Keratinocyte (primary cell): ENCODE results near the gene WASHC4. TPM values are rescaled to one million over a fixed set of nuclear protein-coding genes. Genes with fewer than 3 reads are reported as not detected.

Source experiments
- DNase-seq: peaks from one replicate; pipeline ENCODE4 v3.0.0-alpha.2; 2011; ENCODE audit warnings: low read depth, missing footprints, low spot score
- FAIRE-seq: peaks from 2 replicates; lab custom pipeline; 2011; peaks lifted over from hg19 to GRCh38; lab: Jason Lieb, UNC
- H2AFZ ChIP-seq: 2 replicates; pipeline ENCODE4 v1.6.0; 2012; ENCODE audit warnings: low read length, control low read depth, inconsistent platforms; ENCODE audit not compliant: control insufficient read depth
- H3K27ac ChIP-seq: 2 replicates; pipeline ENCODE4 v1.5.1; 2011; ENCODE audit warnings: low read length; ENCODE audit not compliant: control insufficient read depth, insufficient read depth
- H3K27me3 ChIP-seq: 3 replicates; pipeline ENCODE4 v1.6.0; 2011; ENCODE audit warnings: low read length; ENCODE audit not compliant: control insufficient read depth, insufficient read depth; ENCODE audit errors: extremely low read depth
- H3K36me3 ChIP-seq, 2 experiments: 2 replicates in 1 of 2; 3 replicates in 1 of 2; pipeline ENCODE4 v1.5.1; 2011; ENCODE audit warnings: low read length in 2 of 2, mild to moderate bottlenecking in 1 of 2; ENCODE audit not compliant: control insufficient read depth in 2 of 2, insufficient read depth in 2 of 2; ENCODE audit errors: extremely low read depth in 1 of 2
- H3K4me1 ChIP-seq: 3 replicates; pipeline ENCODE4 v1.5.1; 2011; ENCODE audit warnings: low read length; ENCODE audit not compliant: control insufficient read depth, insufficient read depth; ENCODE audit errors: extremely low read depth
- H3K4me2 ChIP-seq: 3 replicates; pipeline ENCODE4 v1.6.0; 2011; ENCODE audit warnings: low read depth, low read length; ENCODE audit not compliant: control insufficient read depth, insufficient read depth; ENCODE audit errors: extremely low read depth
- H3K4me3 ChIP-seq, 3 experiments: fragments of 200-600 bp in 1 of 3; sonication (generic) in 1 of 3; 2 replicates in 2 of 3; 3 replicates in 1 of 3; pipeline ENCODE4 v1.5.1; 2011 to 2016; ENCODE audit warnings: low read length in 3 of 3, mild to moderate bottlenecking in 3 of 3, control low read depth in 2 of 3, inconsistent platforms in 1 of 3, low read depth in 1 of 3, mixed read lengths in 1 of 3, mixed run types in 1 of 3, moderate library complexity in 1 of 3; ENCODE audit not compliant: control insufficient read depth in 2 of 3, insufficient read depth in 2 of 3; ENCODE audit errors: extremely low read depth in 1 of 3
- H3K79me2 ChIP-seq: 2 replicates; pipeline ENCODE4 v1.6.0; 2012; ENCODE audit warnings: low read length; ENCODE audit not compliant: control insufficient read depth, insufficient read depth
- H3K9ac ChIP-seq: 3 replicates; pipeline ENCODE4 v1.6.0; 2011; ENCODE audit warnings: low read length; ENCODE audit not compliant: control insufficient read depth, insufficient read depth; ENCODE audit errors: extremely low read depth
- H3K9me1 ChIP-seq: 3 replicates; pipeline ENCODE4 v1.6.0; 2011; ENCODE audit warnings: low read length; ENCODE audit not compliant: control insufficient read depth, insufficient read depth; ENCODE audit errors: extremely low read depth
- H3K9me3 ChIP-seq: 2 replicates; pipeline ENCODE4 v1.5.1; 2012; ENCODE audit warnings: low read depth, low read length; ENCODE audit not compliant: control insufficient read depth
- H4K20me1 ChIP-seq: 3 replicates; pipeline ENCODE4 v1.6.0; 2011; ENCODE audit warnings: low read length; ENCODE audit not compliant: control insufficient read depth, insufficient read depth; ENCODE audit errors: extremely low read depth
- CTCF ChIP-seq, 3 experiments: IDR thresholded peaks in 1 of 3; conservative IDR thresholded peaks in 1 of 3; optimal IDR thresholded peaks in 1 of 3; 2 replicates in 2 of 3; 3 replicates in 1 of 3; pipeline versions ENCODE3 to v1.5.1; 2011; ENCODE audit warnings: low read length in 3 of 3, mild to moderate bottlenecking in 3 of 3, moderate library complexity in 2 of 3, control low read depth in 1 of 3, inconsistent platforms in 1 of 3; ENCODE audit not compliant: insufficient read depth in 2 of 3; ENCODE audit errors: extremely low read depth in 1 of 3
- EZH2 ChIP-seq: IDR thresholded peaks from one replicate; pipeline ENCODE4 v1.6.1; 2012; ENCODE audit warnings: inconsistent platforms, mild to moderate bottlenecking, low read length, moderate library complexity
- dilution Hi-C: fragments of 300-500 bp; cut with MboI; formaldehyde crosslinking; loops from one replicate; pipeline ENCODE4 v1.7.0; 2020; ENCODE audit warnings: low sequenced_read_pairs; ENCODE audit not compliant: extremely low pct_ligation_motif_present
- polyA plus RNA-seq, 5 experiments: library from polyadenylated mRNA; depleted of rRNA in 3 of 5; stranded (reverse) in 3 of 5; stranded (forward) in 1 of 5; unstranded in 1 of 5; fragments of >200 nt; gene quantifications; 1 replicate in 1 of 5; 2 replicates in 3 of 5; 3 replicates in 1 of 5; pipeline versions ENCODE4 v1.2.1 to v1.2.3, GENCODE V29; 2011 to 2012; ENCODE audit warnings: missing spikeins in 2 of 5, low read depth in 1 of 5, low replicate concordance in 1 of 5

WASHC4 gene
- polyA plus RNA-seq, 1 donor (not counting 4 experiments of a cell fraction or from before 2014, with no cell fraction given): 58.1 TPM

- no peak overlapping the region for H3K9ac ChIP-seq
- H3K27ac ChIP-seq: no peak overlapping the region
- H3K27me3 ChIP-seq: no peaks in the 10 kb centered on the region
- H2AFZ ChIP-seq: no peak overlapping the region
- H3K36me3 ChIP-seq: peaks cover 30 to 32% of the 10 kb centered on the region in 2 experiments
- H3K4me2 ChIP-seq: no peak overlapping the region
- no peaks in the 10 kb centered on the region for H3K4me1 ChIP-seq
- no peaks in the 10 kb centered on the region for H4K20me1 ChIP-seq
- H3K9me3 ChIP-seq: no peaks in the 10 kb centered on the region
- no peak for DNase-seq
- dilution Hi-C loops: no loop called here
- TF ChIP-seq EZH2: no peak
- FAIRE-seq: no peak
- H3K79me2 ChIP-seq: no peaks in the 10 kb centered on the region
- no peaks in the 10 kb centered on the region for H3K9me1 ChIP-seq
- no peak overlapping the region for H3K4me3 ChIP-seq
Measured at GRCh38 chr12:105202202-105202601, 94.7 kb downstream of the WASHC4 start.

DNA sequence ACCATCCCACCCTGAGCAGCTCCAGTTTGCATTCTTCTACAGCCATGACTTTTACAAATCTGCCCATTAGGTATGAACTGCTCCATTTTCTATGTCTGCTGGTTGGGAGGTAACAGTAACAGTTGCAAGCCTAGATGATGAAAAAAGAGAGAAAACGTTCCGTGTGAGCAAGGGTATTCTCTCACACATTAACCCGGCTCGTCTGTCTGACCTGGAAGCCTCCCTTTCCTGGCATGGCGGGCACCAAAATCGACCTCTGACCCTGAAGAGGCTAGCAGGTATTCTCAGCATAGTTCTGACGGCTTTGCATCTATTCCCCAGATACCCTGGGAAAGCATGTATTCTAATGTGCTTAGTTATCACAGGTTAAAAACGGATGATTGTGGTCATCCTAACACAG, 96.6 kb downstream of the WASHC4 start:
- Histone ChIP-seq H3K36me3 (peaks cover 27 to 31% of the 10 kb centered on the region in 2 experiments), H3K9me1 (no peaks in the 10 kb centered on the region), H2AFZ (no peak overlapping the region), H4K20me1 (no peaks in the 10 kb centered on the region), H3K9me3 (no peaks in the 10 kb centered on the region), H3K4me3 (no peak overlapping the region), H3K4me2 (no peak overlapping the region), H3K4me1 (no peaks in the 10 kb centered on the region), H3K27me3 (no peaks in the 10 kb centered on the region), H3K27ac (no peak overlapping the region), H3K79me2 (no peaks in the 10 kb centered on the region), H3K9ac (no peak overlapping the region)
- DNase-seq (no peak), FAIRE-seq (no peak)
- TF ChIP-seq EZH2 (no peak), CTCF (optimal IDR thresholded peaks at IDR 0.05 in 1 of 3, IDR thresholded peaks at IDR 0.05 in 1 of 3, conservative IDR thresholded peaks at IDR 0.05 in 1 of 3; ENCODE audit: extremely low read depth in 1 of 3, insufficient read depth in 2 of 3, low read length in 3 of 3) (no peak)
- dilution Hi-C loops: no loop called here

DNA sequence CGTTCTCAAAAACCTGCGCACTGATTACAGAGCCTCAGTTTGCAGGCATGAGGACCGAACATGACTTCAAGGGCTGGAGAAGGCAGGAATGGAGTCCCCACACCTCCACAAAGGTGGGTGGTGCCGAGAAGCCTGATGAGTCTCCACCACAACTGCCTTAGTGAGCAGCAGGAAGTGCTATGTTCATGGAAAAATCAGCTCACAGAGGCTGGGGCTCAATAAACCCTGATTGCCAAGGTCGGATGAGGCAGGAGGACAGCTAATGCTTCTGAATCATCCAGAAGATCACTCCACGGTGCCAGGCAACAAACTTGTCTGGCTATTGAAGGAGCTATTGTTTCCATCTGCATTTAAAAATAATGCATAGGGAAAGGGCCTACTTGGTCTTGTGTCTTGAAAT, 97.4 kb downstream of the WASHC4 start:
- H3K9ac ChIP-seq: no peak overlapping the region

More for the DNA sequence above, 97.4 kb downstream of the WASHC4 start:
- TF ChIP-seq EZH2: no peak
- Histone ChIP-seq H3K9me3 (no peaks in the 10 kb centered on the region), H3K79me2 (no peaks in the 10 kb centered on the region), H3K36me3 (peaks cover 26 to 29% of the 10 kb centered on the region in 2 experiments), H3K4me1 (no peaks in the 10 kb centered on the region), H3K4me2 (no peak overlapping the region), H3K4me3 (no peak overlapping the region), H3K27ac (peak overlapping the region; percentile 2), H2AFZ (no peak overlapping the region), H3K9me1 (no peaks in the 10 kb centered on the region), H3K27me3 (no peaks in the 10 kb centered on the region), H4K20me1 (no peaks in the 10 kb centered on the region)
- dilution Hi-C loops: no loop called here
- DNase-seq: no peak
- FAIRE-seq: no peak
